Activated CD4-positive, alpha-beta T cell treated with anti-CD3 and anti-CD28 coated beads, Interleukin-2, amount 50 U/mL, for 4 hours (primary cell): ENCODE data around the gene NR3C1.
"Not testable (repeated sequence)": the region's sequence is repeated elsewhere in the genome, so short reads cannot be mapped to it uniquely, and the experiment has no call there.

Source experiments
- DNase-seq, 2 experiments: peaks; one replicate each; pipeline ENCODE4 v3.0.0-alpha.2; 2020

NR3C1 gene

DNA sequence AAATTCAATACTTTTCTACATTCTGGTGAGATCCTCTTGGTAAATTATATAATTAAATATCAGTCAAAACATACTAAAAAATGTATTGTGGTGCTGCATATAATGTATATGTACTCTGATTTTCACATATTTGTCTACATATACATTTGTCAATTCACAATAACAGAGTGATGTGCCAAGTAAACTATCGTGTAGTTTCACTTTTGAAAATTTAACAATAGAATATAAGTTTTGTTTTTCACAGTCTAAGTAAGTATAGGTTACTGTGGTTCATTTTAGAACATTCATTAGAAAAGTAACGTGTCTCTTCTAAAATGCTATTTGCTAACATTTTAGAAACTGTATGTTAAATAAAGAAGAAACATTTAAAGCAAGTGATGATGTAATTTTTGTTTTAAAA is 73.6 kb downstream of the NR3C1 start:
- DNase-seq, result no peak

DNA sequence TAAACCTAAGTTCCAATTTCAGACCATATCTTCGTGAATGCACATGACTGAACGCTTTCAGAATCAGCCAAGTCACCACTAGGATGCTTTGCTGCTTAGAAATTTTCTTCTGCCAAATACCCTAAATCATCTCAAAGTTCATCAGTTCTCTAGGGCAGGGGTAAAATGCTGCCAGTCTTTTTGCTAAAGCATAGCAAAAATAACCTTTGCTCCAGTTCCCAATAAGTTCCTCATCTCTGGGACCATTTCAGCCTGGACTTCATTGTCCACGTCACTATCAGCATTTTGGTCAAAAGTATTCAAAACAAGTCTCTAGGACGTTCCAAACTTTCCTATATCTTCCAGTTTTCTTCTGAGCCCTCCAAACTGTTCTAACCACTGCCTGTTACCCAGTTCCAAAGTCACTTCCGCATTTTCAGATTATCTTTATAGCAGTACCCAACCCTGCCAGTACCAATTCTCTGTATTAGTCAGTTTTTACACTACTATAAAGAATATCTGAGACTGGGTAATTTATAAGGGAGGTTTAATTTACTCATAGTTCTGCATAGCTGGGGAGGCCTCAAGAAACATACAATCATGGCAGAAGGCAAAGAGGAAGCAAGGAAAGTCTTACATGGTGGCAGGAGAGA is 74.8 kb downstream of the NR3C1 start:
- DNase-seq, result no peak

DNA sequence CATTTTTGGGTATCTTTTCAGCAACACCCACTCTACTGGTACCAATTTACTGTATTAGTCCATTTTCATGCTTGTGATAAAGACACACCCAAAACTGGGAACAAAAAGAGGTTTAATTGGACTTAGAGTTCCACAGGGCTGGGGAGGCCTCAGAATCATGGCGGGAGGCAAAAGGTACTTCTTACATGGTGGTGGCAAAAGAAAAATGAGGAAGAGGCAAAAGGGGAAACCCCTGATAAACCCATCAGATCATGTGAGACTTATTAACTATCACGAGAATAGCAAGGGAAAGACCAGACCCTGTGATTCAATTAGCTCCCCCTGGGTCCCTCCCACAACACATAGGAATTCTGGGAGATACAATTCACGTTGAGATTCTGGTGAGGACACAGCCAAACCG is 78.4 kb downstream of the NR3C1 start:
- DNase-seq, result not testable (repeated sequence)

DNA sequence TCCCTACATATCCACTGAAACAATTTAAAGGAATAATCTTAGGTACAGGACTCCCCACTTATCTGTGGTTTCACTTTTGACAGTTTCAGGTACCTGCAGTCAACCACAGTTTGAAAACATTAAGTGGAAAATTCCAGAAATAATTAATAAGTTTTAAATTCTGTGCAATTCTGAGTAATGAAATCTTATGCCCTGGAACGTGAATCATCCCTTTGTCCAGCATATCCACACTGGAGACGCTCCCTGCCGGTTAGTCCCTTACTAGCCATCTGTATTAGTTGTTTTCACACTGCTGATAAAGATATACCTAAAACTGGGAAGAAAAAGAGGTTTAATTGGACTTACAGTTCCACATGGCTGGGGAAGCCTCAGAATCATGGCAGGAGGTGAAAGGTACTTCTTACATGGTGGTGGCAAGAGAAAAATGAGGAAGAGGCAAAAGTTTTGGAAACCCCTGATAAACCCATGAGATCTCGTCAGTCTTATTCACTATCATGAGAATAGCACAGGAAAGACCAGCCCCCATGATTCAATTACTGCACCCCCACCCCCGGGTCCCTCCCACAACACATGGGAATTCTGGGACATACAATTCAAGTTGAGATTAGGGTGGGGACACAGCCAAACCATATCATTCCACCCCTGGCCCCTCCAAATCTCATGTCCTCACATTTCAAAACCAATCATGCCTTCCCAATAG is 80.4 kb downstream of the NR3C1 start:
- not testable (repeated sequence) for DNase-seq

DNA sequence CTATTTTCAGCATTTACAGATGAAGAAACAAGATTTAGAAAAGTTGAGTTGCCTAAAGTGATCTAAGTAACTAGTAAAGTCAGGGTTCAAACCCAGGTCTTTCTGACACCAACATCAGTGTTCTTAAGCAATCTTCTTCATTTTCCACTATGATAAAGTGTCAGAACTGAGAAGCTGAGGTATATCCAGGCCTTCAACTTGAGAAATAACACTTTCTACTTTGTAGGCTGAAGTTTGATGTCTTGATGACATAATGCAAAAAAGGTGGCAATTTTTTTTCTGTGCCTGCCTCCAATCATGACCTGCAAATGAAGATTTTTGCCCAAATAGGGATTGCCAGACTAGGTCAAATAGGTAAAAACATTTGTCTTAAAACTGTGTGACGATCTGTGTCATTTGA is 81.3 kb downstream of the NR3C1 start:
- no peak for DNase-seq

DNA sequence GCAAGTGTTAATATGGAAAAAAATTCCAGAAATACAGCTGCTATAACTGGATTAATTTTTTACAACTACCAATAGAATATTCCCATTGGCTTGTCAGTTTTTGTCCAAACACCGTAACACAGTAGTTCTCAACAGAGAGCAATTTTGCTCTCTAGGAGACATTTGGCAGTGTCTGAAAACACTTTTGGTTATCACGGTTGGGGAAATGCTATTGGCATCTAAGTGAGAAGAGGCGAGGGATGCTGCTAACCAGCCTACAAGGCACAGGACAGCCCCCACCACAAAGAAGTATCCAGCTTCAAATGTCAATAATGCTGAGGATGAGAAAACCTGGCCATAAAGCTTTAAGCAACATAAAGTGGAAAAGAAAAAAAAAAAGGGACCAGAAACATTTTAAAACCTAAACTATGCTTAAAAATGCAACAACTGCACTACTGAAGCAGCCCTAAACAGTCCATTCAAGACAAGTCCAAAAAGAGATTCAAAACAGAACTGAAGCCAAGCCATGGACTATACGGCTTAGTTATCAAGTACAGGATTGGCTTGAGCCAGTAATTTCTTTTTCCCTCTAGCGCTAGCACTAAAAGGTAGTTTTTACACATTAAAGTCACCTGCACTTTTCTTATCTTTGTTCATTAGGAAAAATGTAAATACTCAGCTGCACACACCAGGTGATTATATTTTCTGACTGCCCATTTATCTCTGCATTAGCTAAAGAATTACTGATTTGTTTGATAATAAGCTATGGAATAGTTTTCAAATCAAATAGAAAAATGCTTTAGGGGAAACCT is 83.9 kb downstream of the NR3C1 start:
- no peak for DNase-seq

DNA sequence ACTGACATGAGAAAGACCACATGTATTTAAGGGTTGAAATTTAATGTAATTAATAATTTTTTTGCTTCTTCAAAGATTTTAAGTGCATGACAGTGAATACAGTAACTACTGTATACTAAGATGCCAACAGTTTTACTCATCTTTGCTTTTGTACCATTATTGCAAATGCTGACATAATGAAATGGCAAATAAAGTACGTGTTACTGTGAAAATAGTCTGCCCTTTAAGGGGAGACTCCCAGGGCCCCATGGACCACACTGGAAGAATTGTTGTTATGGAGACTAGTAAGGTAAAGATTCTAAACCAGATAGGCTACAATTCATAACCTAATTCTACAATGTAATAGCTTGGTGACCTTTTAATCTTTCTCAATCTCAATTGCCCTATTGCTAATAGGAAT is 84.7 kb downstream of the NR3C1 start:
- DNase-seq, result no peak

DNA sequence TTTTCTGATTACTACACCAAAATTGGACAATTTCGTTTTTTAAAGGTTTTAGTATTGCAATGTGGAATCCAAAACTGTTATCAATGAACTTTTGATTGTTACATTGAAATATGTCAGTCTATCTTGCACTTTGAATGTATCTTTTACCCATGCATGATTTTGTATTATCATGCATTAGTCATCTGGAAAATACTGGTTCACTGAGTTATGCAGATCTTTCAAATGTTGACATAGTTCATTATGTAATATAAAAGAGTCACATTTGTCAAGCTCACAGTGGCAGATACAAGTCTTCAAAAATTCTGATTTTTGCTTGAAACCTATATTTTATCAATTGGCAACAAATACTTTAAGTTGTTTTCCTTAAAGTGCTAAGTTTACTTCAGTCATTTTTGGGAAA is 85.2 kb downstream of the NR3C1 start:
- DNase-seq, result no peak

DNA sequence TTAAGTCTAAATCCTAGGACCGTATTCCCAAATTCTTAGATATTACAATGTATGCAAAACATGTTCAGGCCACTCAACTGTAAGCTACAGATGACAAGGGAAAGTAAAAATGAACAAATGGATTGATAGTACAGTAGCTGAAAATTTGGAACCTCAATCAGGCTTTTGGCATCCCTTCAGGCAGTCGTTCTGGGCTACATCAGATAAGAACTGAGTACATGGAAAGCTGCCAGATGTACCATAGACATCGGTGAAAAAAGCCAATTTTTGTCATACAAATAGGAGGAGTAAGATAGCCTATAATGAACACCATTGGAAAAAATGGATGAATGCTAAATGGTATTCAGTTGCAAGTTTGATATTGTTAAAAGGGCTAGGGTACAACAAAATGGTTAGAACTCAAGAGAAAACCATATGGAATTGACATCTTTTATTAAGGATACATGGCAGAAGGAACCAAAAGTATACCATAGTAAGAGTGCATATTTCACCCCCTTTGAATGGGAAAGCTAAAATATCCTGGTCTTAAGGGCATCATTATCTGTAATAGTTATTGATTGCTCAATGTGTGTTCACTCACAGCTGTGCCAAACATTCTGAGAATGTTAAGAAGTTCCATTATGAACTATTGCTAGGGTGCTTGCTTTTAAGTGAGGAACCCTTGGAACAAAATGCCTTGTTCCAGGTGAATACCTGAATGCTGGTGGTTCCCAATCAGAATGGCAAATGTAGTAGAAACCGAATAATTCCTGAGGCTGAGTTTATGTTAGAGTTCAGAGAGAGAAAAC is 86.4 kb downstream of the NR3C1 start:
- no peak for DNase-seq

DNA sequence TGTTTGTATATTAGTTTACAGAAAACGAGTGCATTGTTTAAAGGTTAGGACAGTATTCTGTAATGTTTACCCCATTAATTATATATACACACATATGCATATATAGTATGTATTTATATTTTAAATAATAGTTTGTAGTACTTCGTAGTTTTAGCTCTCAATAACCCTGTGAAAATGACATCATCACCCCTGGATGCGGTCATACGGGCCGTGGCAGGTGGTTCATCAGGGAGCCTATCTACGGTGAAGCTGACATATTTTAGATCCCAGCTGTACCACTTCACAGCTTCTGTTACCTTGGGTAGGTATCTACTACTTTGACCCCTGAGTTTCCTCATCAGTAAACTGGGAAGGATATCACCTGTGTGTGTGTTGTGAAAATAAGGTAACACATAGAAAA is 87.1 kb downstream of the NR3C1 start:
- DNase-seq, result no peak

DNA sequence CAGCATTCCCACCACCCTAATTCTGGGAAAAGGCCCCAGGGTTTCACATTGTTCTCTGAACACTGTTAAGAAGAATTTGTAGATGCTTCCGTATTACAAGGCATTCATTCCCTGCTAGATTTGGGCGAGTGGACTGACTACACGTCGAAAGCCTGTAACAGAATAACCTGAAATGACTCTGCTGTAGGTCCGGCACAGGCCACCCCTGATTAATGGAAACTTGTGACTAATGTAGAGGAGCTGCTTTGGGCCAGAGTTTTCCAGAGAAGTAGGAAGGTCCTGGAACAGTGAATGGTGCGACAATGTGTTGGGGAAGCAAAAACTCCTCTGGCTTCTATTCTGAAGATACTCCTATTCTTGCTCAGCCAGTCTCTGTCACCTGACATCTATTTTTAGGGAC is 87.6 kb downstream of the NR3C1 start:
- no peak for DNase-seq

DNA sequence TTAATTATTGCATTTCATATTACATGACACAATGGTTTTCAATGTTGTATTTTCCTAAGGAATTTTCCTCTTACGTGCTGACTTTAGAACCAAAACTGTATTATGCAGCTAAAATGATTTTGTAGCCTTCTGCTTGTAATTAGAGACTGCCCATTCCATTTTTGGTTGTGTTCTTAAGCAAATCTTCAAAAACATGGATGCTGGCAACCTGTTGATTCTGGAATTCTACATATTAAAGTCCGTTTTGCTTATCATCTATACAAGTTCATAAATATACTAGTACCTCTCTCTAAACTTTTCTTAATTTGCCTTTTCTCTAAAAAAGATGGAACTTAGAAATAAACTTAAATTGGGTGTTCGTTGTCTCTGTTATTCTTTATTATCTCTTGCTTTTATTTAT is 88.3 kb downstream of the NR3C1 start:
- no peak for DNase-seq

DNA sequence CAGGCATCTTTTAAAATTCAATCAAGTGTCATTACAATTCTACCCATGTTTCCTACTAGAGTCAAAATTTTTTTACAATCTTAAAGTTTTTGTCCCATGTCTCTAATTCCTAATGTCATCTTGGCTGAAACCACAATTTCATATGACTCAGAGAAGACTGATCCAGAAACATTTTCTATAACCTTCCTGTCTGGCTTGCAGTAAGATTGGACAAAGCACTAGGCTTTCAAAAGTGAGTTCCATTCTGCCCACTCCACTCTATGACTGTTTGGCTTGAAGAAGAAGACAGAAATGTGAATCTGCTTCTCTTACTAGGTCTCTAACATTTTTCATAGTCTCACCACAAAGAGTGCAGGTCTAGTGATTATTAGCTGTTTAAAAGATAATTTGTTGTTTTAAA is 88.8 kb downstream of the NR3C1 start:
- DNase-seq, result no peak

DNA sequence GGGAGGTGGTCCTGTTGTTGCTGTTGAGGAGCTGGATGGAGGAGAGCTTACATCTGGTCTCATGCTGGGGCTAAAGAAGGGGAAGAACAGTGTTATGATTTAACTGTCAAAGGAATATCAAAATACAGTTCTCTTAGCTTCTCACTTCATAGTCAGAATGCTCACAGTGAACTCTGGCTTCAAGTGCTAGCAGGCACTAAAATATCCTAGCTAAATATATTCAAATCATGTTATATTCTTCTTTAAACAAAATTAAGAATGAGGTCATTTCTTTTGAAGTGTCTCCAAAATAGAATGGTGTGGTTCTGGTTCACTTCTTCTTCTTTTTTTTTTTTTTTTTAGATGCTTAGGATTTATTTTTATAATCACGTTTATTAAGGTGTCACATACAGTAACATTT is 89.4 kb downstream of the NR3C1 start:
- no peak for DNase-seq

DNA sequence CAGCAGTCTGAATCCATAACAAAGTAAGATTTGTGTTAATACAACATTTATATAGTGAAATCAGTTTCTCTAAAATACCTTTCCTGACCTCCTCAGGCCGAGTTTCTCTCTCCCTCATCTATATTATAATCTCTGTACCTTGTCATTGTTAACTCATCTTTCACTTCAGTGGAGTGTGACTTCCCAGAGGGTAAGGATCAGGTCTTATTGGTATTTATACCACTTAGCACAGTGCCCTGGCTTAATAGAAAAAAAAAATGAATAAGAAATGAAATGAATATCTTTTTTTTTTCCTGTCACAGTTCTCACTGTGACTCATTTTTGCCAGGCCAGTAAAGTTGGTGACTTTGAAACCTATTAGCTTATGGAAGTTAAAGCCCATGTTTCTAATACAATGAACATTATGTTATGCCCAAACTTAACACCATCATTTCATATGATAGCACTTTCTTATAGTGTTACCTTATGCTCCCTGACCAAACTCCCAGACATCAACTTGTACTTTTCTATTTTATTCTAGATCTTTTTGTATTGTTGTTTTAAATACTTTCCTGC is 90.1 kb downstream of the NR3C1 start:
- no peak for DNase-seq

DNA sequence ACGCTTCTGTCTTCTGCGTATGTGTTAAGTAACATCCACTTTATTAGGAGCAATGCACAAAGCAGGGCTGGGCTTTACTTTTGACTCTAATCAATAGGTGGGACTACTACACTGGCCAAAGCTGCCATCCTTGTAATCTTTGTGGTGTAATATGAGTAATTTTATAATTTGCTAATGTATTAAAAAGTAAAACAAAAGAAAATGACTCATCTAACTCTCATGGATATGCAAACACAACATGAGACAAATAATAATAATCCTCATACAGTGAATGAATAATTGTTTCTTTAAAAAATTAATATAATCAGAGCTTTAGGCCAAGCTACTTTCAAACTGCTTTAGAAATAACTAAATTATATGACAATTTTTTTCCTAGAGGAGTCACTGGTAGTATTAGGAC is 90.7 kb downstream of the NR3C1 start:
- no peak for DNase-seq

DNA sequence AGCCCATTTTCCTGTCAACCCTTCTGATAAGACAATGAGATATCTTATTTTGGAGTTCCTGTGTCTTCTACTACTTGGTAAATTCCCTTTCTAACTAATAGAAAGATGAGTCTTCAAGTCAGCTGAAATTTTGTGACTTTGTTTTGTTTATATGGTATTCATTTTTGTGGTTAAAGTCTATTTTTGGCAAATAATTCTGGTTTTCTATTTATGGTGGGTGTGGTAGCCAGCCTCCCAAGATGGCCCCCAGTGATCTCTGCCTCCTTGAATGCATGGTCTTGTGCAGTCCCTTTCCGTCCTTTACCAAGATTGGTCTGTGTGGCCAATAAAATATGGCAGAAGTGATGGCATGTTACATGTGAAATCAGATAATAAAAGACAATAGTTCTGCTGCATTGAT is 91.5 kb downstream of the NR3C1 start:
- DNase-seq, result no peak

DNA sequence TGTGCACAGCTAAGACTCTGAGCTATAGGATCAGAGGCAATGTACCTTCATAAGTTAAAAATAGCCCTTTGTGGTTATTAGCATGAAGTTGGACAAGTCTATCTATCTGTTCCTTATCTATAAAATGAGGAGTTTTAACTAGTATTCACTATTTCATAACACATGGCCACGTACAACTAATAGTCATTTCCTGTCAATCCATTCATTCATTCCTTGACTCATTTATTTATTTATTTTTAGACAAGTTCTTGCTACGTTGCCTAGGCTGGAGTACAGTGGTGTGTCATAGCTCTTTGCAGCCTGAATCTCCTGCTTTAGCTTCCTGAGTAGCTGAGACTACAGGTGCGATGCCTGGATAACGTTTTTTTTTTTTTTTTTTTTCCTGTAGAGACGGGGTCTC is 92.1 kb downstream of the NR3C1 start:
- DNase-seq, result no peak

DNA sequence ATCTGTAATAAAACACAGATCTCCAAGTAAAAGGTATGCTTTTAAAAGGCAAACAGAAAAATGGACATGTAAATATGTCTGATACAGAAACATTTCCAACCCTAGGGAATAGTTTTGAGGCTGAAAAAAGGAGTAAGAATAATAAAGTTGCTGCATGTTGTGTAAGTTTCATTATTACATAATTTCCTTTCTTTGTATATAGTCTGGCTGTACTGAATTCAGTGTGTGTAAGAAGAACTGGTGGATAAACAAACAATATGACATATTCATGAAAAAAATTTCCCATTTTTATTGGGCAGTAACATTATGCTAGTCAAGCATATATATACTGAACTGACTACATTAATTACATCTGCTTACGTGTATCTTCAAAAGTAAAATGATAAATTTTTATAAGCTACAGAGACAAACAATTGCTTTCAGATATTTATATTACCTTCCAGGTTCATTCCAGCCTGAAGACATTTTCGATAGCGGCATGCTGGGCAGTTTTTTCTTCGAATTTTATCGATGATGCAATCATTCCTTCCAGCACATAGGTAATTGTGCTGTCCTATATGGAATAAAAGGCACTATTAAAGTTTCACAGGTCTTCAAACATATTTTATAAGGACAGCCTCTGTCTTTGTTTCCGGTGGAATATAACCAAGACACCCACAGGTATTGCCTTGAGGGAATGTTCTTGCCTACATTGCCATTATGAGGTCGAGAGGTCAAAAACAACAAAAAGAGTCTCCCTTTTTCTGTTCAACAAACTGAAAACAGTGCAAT is 93.6 kb downstream of the NR3C1 start:
- DNase-seq, result no peak

DNA sequence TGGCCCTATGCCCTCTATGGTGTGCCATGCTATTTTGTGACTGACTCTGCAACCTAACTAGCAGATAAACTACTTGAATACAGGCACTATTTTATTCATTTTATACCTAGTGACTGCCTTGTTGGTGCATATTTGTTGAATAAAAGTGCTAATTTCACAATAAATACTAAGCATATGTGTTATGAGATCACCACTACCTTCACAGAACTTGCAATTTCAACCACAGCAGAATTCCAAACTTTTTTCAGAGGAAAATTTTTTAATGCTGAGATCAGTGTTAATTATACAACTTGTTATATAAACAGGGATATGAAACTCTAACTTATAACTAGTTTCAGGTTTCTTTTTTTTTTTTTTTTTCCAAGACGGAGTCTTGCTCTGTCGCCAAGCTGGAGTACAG is 94.8 kb downstream of the NR3C1 start:
- no peak for DNase-seq

DNA sequence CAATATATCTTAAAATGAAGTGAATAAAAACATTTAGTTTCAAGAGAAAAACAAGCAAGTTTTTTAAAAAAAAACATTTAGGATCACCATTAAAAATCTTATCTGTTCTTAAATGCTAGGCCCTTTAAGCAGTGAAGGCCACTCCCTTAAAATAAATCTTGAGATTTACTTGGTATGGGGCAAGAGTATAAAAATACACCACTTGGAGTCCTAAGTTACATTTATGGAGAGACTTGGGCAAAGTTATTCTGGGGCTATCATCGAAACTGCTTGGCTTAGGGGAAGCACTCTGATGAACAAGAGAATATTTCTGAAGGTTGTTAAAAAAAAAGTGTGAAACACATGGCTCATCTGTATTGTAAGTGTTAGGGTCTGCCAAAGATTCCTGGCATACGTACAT is 97.4 kb downstream of the NR3C1 start:
- DNase-seq, result no peak

DNA sequence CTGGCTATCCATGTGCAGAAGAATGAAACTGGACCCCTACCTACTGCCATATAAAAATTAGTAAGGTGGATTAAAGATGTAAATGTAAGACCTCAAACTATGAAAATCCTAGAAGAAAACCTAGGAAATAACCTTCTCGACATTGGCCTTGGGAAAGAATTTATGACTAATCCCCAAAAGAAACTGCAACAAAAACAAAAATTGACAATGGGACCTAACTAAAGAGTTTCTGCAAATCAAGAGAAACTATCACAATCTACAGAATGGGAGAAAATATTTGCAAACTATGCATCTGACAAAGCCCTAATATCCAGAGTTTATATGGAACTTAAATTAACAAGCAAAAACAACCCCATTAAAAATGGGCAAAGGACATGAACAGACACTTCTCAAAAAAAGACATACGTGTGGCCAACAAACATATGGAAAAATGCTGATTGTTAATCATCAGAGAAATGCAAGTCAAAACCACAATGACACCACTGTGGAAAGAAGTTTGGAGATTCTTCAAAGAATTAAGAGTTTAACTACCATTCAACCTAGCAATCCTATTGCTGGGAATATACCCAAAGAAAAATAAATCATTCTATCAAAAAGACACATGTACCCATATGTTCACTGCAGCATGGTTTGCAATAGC is 98.5 kb downstream of the NR3C1 start:
- no peak for DNase-seq
